HEK293 (cell line): Measurements from ENCODE around the gene INTS6.

Experiments
- SCRT2 ChIP-seq: fragments of 450-650 bp; formaldehyde crosslinking; IDR thresholded peaks from 2 replicates; pipeline ENCODE4 v1.5.1; 2016; ENCODE audit warnings: missing biosample characterization, missing genetic modification characterization
- SETDB1 ChIP-seq: IDR thresholded peaks from one replicate; pipeline ENCODE4 v1.6.1; 2017; ENCODE audit warnings: mild to moderate bottlenecking, low read length, moderate library complexity, mixed read lengths; ENCODE audit not compliant: insufficient read length
- YY1 ChIP-seq: fragments of 450-650 bp; formaldehyde crosslinking; IDR thresholded peaks from 2 replicates; pipeline ENCODE4 v1.5.1; 2018; ENCODE audit warnings: missing biosample characterization, missing genetic modification characterization
- ZBTB49 ChIP-seq: fragments of 450-650 bp; formaldehyde crosslinking; IDR thresholded peaks from 2 replicates; pipeline ENCODE4 v1.5.1; 2016; ENCODE audit warnings: missing biosample characterization, missing genetic modification characterization, low read depth
- ZNF132 ChIP-seq: fragments of 450-650 bp; formaldehyde crosslinking; IDR thresholded peaks from 2 replicates; pipeline ENCODE4 v1.5.1; 2017; ENCODE audit warnings: missing biosample characterization, missing genetic modification characterization, borderline replicate concordance
- ZNF274 ChIP-seq, 2 experiments: fragments of 200-500 bp in 1 of 2; fragments of 450-650 bp in 1 of 2; sonication (Bioruptor generic) in 1 of 2; formaldehyde crosslinking in 1 of 2; IDR thresholded peaks; 2 replicates each; pipeline versions ENCODE4 v1.5.1 to v1.6.1; 2014 to 2016; ENCODE audit warnings: borderline replicate concordance in 1 of 2, inconsistent platforms in 1 of 2, low read length in 1 of 2, missing biosample characterization in 1 of 2, missing genetic modification characterization in 1 of 2
- ZNF280D ChIP-seq: fragments of 450-650 bp; formaldehyde crosslinking; IDR thresholded peaks from 2 replicates; pipeline ENCODE4 v1.5.1; 2016; ENCODE audit warnings: missing biosample characterization, missing genetic modification characterization
- ZNF366 ChIP-seq: fragments of 450-650 bp; formaldehyde crosslinking; conservative IDR thresholded peaks from 2 replicates; pipeline ENCODE4 v1.5.1; 2016; ENCODE audit warnings: missing biosample characterization, missing genetic modification characterization
- ZNF670 ChIP-seq: fragments of 450-650 bp; formaldehyde crosslinking; IDR thresholded peaks from 2 replicates; pipeline ENCODE4 v1.5.1; 2016; ENCODE audit warnings: missing biosample characterization, missing genetic modification characterization, low read depth
- ZNF777 ChIP-seq: fragments of 450-650 bp; formaldehyde crosslinking; IDR thresholded peaks from 2 replicates; pipeline ENCODE4 v1.5.1; 2017; ENCODE audit warnings: missing biosample characterization, missing genetic modification characterization, borderline replicate concordance
- TF ChIP-seq, protein P1 (sequence below): fragments of 450-650 bp; formaldehyde crosslinking; IDR thresholded peaks from 2 replicates; pipeline ENCODE4 v1.5.1; 2016; ENCODE audit warnings: missing biosample characterization, missing genetic modification characterization
- TF ChIP-seq, protein P2 (sequence below): fragments of 450-650 bp; formaldehyde crosslinking; IDR thresholded peaks from 2 replicates; pipeline ENCODE4 v1.5.1; 2016; ENCODE audit warnings: missing biosample characterization, missing genetic modification characterization
- TF ChIP-seq, protein P3 (sequence below): fragments of 450-650 bp; formaldehyde crosslinking; IDR thresholded peaks from 2 replicates; pipeline ENCODE4 v1.5.1; 2017; ENCODE audit warnings: missing biosample characterization, missing genetic modification characterization
- TF ChIP-seq, protein P4 (sequence below): fragments of 450-650 bp; formaldehyde crosslinking; IDR thresholded peaks from 2 replicates; pipeline ENCODE4 v1.5.1; 2016; ENCODE audit warnings: missing biosample characterization, missing genetic modification characterization

- TF ChIP-seq YY1 (no peak), ZNF670 (tag by site-specific recombination) (no peak), ZNF777 (tag by site-specific recombination) (no peak), SETDB1 (no peak), SCRT2 (no peak), ZNF132 (tag by site-specific recombination) (no peak), ZNF274 (IDR thresholded peaks at IDR 0.05; ENCODE audit: low read length) (no peak), ZNF274 (tag by site-specific recombination; IDR thresholded peaks at IDR 0.05; ENCODE audit: borderline replicate concordance) (no peak), ZBTB49 (tag by site-specific recombination) (no peak), ZNF280D (no peak), ZNF366 (tag by site-specific recombination) (no peak)
- TF ChIP-seq, protein P1, sequence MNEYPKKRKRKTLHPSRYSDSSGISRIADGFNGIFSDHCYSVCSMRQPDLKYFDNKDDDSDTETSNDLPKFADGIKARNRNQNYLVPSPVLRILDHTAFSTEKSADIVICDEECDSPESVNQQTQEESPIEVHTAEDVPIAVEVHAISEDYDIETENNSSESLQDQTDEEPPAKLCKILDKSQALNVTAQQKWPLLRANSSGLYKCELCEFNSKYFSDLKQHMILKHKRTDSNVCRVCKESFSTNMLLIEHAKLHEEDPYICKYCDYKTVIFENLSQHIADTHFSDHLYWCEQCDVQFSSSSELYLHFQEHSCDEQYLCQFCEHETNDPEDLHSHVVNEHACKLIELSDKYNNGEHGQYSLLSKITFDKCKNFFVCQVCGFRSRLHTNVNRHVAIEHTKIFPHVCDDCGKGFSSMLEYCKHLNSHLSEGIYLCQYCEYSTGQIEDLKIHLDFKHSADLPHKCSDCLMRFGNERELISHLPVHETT (tag by site-specific recombination) = no peak
- TF ChIP-seq, protein P2, sequence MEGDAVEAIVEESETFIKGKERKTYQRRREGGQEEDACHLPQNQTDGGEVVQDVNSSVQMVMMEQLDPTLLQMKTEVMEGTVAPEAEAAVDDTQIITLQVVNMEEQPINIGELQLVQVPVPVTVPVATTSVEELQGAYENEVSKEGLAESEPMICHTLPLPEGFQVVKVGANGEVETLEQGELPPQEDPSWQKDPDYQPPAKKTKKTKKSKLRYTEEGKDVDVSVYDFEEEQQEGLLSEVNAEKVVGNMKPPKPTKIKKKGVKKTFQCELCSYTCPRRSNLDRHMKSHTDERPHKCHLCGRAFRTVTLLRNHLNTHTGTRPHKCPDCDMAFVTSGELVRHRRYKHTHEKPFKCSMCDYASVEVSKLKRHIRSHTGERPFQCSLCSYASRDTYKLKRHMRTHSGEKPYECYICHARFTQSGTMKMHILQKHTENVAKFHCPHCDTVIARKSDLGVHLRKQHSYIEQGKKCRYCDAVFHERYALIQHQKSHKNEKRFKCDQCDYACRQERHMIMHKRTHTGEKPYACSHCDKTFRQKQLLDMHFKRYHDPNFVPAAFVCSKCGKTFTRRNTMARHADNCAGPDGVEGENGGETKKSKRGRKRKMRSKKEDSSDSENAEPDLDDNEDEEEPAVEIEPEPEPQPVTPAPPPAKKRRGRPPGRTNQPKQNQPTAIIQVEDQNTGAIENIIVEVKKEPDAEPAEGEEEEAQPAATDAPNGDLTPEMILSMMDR (tag by site-specific recombination) = no peak
- TF ChIP-seq, protein P3, sequence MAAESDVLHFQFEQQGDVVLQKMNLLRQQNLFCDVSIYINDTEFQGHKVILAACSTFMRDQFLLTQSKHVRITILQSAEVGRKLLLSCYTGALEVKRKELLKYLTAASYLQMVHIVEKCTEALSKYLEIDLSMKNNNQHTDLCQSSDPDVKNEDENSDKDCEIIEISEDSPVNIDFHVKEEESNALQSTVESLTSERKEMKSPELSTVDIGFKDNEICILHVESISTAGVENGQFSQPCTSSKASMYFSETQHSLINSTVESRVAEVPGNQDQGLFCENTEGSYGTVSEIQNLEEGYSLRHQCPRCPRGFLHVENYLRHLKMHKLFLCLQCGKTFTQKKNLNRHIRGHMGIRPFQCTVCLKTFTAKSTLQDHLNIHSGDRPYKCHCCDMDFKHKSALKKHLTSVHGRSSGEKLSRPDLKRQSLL (tag by site-specific recombination) = no peak
- TF ChIP-seq, protein P4, sequence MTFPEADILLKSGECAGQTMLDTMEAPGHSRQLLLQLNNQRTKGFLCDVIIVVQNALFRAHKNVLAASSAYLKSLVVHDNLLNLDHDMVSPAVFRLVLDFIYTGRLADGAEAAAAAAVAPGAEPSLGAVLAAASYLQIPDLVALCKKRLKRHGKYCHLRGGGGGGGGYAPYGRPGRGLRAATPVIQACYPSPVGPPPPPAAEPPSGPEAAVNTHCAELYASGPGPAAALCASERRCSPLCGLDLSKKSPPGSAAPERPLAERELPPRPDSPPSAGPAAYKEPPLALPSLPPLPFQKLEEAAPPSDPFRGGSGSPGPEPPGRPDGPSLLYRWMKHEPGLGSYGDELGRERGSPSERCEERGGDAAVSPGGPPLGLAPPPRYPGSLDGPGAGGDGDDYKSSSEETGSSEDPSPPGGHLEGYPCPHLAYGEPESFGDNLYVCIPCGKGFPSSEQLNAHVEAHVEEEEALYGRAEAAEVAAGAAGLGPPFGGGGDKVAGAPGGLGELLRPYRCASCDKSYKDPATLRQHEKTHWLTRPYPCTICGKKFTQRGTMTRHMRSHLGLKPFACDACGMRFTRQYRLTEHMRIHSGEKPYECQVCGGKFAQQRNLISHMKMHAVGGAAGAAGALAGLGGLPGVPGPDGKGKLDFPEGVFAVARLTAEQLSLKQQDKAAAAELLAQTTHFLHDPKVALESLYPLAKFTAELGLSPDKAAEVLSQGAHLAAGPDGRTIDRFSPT = no peak
Observed at GRCh38 chr13:51495316-51495715, 42.5 kb upstream of the INTS6 start.
